ENCODE measurements around the gene RABGGTA.
"Not testable (repeated sequence)": the region's sequence is repeated elsewhere in the genome, so short reads cannot be mapped to it uniquely, and the experiment has no call there.

Gene RABGGTA

DNA sequence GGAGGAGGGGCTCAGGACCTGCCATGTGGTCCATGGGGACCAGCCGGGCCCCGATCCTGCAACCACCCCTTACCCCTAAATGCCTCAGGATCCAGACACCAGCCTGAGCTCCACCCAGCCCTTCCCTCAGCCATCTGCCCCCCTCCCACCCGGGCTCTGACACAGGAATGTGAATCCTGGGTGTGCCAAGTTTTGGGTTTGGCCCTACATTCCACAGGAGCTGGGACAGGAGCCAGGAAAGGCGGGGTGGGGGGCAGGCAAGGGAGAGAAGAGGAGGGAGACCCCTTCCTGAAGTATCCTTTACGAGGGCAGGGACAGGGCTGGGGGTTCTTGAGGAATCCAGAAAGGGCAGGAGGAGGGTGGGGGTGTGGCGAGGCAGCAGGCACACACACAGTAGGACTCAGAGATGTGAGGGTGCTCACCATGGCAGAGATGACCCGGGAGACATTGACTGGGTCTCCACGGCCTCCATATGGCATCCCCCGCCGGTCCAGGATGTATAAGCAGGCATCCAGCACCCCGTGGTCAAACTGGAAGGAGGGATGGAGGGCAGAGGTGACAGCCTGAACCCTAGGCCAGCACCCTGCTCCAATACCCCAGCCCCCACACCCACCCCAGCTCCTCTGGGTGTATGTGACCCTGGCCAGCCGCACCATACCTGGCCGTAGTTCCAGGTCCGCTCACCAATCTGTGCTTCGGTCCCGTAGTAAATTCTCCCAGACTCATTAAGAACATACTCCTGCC, 11.9 kb downstream of the RABGGTA start:
- DNase-seq, result no peak

DNA sequence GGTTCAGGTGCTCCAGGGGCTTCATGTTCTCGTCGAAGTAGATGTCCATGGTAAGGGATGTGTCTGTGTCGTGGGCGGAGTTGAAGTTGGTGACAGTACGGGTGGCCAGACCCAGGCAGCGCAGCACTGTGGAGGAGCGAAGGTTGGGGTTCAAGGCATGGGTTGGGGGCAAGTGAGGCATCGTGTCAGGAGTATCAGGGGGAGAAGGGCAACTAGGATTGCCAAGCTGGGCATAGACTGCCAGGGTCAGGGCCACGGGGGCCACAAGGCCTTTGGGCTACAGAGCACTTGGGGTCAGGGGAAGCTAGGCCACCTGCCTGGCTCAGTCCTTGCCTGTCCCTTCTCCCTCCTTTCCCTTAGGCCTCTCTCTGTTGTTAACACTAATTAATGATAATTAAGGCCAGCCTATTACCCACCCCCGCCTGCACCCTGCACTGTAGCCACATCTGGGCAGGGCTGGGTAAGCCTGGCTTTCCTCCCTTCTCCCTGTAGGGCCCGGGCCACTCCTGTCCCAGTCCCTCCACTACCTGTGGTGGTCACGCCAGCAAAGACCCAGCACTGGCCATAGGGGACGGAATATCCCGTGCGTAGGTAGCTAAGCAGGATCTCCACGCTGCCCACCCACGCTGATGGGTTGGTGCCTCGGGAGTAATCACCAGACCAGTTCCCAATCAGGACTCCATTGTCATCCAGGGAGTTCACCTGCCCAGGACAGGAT, 12.7 kb downstream of the RABGGTA start:
- no peak for DNase-seq

DNA sequence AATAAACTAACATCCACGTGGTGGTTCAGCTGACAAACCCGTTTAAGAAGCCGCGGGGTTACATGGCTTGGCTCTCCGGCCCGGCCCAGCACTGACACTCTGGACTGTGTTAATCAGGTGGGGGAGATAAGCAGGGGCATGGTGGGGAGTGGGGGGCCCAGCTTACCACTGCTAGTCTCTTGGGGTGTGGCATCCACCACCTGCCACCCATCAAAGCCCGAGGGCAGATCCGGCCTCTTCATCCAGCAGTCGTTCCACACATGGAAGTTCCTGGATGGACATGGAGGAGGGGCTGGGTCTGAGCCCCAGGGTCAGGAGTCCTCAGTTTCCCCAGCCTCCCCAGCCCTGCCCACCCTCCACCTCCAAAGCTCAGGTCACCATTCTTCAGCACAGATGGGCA, 13.3 kb downstream of the RABGGTA start:
- DNase-seq, result no peak

DNA sequence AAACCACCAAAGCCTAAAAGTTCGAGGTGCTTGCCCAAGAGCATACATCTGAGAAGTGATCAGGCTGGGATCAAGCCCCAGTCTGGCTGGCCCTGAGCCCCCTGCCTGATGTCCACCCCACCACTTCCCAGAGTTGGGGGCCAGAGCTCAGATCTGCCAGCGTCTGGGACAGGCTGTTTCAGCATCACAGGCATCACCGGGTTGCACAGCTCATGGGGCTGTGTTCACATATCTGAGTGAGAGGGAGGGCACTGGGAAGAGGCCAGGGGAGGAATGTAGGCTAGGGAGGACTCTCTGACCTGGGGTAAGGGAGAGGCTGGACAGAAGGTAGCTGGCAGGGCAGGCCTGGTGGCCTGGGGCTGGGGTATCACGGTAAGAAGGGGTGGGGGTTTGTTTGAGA, 14.4 kb downstream of the RABGGTA start:
- no peak for DNase-seq

DNA sequence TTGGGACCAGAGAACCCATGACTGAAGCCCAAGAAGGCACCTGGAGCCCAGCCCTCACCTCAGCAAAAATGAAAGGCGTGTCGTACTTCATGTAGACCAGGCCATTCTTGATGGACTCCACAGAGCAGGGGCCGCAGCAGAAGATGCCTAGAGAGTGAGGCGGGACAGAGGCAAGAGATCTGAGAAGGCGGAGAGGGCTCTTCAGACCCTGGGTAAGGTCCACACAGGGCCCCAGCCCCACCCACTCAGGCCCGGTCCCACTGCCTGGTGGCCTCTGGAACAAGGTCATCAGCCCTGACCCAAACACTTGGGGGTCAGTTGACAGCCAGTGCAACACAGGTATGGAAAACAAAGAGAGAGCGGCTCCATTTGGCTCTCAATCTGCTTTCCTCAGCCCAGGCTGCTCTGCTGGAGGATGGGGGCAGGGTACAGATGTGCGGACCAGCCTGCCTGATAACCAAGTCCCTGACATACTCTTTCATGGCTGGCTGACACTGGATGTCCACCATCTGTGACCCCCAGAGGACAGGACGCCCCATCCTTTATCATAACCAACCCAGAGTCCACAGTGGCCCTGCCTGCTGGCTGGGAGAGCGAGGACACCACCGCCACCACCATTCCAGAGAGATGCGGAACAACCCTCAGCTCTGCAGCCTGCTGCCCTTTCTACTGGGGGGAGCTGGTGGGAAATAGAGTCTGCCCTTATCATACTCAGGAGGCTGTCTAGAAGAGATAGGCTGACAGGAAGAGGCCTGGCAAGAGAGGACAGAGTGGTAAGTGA, 15.3 kb downstream of the RABGGTA start:
- no peak for DNase-seq

DNA sequence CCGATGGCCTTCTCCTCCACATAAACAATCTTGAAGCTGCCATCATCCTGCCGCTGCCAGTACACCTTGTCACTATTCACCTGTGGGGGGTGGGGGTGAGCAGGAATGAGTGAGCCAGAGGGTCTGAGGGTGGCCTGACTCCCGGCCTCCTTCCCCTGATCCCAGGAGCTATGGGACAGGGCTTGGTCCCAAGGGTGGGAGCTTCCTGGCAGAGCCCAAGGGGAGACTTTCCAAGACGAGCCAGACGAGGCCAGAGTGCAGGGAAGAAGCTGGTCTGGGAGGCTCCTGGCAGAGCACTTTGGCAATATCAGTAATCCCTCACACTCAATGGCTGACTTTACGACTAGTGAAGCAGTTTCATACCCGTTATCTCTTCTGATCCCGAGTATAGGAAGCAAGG, 16.0 kb downstream of the RABGGTA start:
- no peak for DNase-seq

DNA sequence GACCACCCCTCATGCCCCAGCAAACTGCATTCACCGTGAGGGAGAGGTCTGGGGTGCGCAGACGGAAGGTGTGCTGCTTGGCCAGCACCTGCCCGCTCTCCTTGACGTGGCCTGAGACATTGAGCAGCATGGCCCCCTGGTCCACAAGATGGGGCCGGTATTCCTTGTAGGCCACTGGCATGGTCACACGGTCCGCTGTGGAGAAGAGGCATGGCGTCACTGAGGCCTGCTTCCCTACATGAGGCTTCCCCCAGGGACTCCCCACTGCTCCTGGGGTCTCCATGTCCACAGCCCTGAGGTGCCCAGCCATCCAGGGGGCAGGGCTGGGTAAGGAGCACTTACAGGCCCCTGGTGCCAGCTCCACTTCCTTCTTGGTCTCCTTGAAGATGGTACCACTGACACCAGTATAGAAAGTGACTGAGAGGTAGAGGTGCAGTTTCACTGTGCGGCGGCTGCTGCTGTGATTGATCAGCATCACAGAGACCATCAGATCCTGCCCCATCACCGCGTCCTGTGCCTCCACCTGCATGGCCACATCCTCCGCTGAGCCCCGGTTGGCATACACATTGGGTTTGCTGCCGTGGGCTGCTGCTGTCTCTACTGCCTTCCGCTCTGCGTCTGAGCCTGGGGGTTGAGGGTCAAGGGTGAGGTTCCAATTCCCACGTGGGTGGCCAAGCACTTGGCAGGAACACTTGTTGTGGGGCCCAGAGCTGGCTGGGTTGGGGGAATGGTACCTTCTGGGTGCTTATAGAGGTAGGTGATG, 16.6 kb downstream of the RABGGTA start:
- DNase-seq, result no peak

DNA sequence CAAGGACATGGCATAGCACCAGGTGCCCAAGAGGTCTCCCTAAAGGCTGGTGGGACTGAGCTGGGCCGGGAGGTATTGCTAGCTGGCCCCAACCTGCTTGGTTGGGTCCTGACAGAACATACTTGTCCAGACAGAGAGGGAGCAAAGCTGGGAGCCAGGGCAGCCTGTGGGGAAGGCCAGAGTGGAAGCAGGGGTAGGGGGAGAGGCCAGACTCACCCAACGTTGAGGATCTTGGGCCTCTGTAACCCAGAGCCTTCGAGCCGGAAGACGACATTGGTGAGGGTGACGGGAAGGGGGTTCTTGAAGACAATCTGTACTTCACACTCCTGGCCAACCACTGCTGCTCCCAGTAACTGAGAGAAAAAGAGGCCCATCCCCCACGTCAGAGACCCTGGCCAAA, 17.5 kb downstream of the RABGGTA start:
- DNase-seq, result no peak

DNA sequence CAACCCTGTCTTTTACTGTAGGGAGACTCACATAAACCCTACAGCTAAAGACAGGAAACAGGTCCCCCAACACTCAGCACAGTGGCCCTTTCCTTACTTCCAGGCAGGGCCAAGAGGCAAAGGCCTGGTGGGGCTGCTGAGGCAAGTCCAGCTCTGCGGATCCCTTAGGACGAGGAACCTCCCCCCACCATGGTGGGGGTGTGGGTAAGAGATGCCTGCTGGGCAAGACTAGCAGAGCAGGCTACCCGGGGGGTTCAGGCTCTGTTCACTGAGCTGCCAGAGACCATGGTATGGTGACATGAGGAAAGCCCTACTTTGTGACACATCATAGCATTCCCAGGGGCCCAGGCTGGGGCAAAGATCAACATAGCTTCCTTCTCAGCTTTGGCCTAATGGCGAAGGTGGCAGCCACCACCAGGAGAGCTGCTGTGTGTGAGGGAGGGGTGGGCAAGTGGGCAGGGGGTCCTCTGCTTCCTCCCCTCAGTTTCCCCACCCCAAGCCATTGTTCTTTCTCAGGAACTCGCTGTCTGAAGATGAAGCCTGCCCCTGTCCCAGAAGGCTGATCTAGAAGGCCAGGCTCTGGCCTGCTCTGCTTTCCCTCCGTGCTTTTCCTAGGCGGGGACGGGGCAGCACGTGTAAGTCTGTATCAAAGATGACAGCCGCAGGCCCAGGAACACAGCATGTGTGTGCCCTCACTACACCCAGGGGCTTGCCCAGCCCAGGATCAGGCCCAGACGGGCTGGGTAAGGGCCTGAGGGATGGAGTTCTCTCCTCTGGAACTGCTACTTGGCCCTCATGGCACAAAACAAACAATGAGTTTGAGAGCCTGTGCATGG, 18.9 kb downstream of the RABGGTA start:
- DNase-seq, result no peak

DNA sequence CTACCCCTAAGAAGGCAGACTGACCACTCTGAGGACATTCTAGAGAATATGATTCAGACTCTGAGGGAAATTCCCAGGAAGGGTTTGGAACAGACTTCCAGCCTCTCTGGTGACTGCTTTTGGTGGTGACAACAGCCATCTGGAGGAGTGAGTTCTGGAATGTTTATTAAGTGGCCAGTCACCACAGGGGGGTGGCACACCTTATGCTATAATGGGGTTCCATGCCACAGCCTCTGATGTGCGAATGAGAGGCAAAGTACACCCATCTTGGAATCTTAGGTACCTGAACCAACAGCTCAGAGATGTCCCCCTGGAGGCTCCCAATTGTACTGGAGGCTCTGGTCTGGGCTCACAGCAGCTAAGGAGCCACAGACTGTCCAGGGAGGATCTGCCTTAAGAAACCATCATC, 19.5 kb downstream of the RABGGTA start:
- DNase-seq, result no peak

DNA sequence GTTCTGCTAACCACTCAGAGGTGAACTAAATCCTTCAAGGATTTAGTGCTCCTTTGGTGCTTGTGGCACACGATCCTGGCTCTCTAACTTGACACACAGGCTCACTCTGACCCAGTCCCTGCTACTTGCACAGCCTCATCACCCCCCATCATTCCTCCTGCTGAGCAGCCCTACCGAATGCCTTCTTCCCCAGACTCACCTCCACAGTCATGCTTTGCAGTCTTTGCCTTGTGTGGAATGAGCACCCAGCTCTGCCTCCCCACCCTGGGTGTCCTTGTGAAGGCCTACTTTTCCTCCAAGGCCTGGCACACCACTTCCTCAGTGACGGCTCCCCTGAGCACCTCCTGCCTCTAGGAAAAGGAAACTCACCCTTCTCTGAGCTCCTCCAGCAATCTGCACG, 21.0 kb downstream of the RABGGTA start:
- no peak for DNase-seq

DNA sequence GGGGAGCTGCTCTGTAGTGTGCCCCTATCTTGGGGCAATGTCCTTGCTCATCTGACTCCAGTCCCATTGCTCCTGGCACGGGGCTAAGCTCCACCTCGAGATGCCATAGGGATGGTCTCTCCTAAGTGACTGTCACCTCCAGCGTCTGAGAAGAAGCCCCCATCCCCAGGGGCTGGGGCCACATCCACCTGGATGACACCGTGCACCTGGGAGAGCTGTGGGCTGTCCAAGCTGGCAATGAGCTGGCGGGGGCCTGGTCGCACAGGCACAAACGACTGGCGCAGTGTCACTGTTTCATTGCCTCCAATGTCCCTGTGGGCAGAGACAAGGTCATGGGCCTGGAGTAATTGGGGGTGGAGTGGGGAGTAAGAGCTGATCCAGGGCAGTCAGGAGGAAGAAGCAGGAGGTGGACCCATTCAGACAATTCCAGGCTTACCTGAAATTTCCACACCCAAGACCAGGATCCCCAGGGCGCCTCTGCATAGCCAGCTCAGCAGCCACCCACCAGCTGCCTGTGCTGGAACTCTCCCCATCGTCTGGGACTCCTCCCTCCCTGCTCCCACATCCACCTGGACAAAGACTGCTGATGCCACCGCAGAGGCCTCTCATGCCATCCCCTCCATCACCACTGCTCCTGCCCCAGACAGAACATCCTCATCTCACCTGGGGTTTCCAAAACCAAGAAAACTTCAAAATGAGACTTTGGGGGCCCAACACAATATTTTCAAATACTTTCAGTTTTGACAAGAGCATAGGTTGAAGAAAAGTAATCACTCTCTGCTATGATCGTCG, 22.0 kb downstream of the RABGGTA start:
- DNase-seq, result no peak

DNA sequence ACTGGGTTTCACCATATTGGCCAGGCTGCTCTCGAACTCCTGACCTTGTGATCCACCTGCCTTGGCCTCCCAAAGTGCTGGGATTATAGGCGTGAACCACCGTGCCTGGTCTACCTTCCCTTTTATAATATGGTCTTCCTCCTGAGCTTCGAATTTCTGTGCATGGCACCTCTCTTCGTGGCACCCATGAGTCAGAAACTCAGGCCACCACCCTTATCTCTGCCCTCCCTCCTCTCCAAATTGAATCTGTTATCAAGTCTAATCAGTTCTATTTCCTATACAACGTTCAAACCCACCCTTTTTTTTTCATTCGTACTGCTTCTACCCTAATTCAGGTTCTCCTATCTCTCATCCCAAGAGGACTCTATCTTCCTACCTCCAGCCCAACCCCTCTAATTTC, 24.0 kb downstream of the RABGGTA start:
- DNase-seq, result no peak

DNA sequence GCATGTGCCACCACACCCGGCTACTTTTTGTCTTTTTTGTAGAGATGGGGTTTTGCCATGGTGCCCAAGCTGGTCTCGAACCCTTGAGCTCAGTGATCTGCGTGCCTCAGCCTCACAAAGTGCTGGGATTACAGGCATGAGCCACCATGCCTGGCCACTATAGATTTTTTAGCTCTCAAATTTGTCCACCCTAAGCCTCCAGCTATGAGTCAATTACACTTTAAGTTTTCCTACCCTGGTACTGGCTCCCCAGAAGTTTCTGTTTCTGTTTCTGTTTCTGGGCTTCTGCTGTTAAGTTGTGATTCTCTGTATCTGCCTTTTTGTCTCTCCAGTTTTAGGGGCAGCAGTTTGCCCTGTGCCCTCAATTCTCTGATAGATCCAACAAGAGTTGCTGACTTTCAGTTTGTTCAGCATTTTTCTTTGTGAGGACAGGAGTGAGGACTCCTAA, 24.6 kb downstream of the RABGGTA start:
- no peak for DNase-seq

DNA sequence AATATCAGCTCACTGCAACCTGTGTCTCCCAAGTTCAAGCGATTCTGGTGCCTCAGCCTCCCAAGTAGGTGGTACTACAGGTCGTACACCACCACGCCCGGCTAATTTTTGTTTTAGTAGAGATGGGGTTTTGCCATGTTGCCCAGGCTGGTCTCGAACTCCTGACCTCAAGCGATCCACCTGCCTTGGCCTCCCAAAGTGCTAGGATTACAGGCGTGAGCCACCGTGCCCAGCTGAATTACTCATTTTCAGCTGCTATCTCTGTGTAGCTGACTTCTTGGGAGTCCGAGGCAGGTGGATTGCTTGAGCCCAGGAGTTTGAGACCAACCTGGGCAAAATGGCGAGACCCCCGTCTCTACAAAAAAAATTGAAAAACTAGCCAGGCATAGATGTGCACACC, 26.0 kb downstream of the RABGGTA start:
- not testable (repeated sequence) for DNase-seq

DNA sequence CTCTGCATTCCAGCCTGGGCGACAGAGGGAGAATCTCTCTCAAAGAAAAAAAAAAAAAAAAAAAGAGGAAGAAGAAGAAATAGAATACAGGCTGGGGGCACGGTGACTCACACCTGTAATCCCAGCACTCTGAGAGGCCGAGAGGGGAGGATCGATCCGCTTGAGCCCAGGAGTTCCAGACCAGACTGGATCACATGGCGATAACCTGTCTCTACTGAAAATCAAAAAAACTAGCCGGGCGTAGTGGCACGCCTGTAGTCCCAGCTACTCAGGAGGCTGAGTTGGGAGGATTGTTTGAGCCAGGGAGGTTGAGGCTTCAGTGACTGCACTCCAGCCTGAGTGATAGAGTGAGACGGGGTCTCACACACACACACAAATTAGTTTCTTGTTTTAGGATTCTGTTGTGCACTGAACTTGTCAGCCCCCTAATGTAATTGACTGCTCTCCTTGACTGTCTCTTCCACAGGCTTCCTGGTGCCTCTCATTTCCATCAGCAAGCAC, 28.0 kb downstream of the RABGGTA start:
- no peak for DNase-seq

DNA sequence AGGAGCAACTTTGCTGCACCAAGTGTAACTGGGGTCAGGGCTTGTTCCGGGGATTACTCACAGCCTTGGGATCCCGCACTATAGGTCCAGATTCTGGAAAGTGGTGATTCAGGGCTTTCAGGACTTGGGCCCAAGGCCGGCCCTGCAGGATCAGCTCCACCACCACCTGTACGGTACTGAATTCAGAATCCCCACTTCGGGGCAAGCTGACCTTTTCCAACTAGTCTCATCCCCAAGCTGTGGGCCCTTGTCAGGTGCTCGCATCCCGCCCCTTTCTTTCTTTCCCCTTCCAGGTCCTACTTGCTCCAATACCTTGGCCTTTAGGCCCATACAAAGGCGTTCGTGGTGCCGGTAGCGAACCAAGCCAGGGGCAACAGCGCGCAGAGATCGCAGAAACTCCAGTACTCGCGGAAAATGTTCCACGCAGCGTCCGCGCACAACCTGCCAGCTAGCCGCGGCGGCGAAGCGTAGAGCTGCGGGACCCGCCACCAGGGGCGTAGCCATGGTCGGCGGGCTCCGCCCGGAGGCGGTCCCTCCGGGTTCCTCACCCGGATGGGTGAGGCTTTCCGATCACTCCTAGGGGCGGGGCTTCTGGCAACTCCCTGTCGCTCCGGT, 29.5 kb downstream of the RABGGTA start:
- DNase-seq, result peak; percentile 79

DNA sequence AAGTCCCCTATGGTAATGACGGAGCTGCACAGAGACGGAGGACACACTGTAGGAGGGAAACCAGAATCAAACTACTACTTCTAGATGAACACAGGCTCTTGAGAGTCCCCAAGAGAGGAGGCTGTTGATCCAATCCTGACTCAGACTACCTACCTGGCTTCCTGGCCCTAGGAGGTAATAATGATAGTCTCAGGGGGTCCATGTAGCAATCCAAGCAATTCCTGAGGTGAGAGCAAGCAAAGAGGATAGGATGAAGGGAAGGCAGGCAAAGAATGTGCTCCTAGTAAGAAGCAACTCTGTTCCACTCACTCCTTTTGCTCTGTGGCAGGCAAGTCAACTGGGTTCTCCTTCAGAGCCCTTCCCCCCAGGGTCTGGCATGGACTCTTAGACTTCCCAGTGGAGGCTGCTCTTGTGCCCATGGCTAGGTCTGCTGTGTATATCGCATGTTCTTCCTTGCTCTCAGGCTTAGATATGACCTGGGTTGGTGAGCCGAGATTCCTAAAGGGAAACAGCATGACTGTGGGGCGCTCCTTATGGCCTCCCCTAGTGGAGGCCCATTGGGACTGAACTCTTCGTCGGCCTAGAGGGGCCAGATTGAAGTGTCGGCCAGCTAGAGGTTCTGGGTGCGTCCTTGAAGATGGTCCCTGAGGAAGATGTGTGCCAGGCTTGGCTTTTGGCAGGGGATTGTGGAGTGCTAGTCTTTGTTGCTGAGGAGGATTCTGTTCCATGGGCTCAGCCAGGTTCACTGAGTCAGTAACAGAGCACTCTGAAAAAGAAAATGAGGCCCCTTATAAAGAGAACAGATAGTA, 31.1 kb downstream of the RABGGTA start:
- no peak for DNase-seq

DNA sequence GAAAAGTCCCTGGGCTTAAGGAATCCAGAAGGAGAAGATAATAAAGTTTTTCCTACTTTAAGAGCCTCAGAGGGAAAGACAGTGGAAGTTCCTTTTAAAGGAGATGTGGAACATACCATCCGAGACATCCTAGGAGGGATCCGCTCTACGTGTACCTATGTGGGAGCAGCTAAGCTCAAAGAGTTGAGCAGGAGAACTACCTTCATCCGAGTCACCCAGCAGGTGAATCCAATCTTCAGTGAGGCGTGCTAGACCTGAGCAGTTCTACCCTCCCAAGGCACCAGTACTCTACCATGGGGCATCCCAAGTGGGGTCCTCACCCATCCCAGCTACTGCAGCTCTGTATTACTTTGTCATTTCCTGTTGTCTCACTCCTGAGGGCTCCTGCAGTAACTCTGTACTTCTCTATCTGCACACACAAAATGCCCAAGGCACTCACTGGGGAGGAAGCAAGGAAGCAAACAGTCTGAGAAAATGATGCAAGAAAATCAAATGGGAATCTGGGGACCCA, 32.8 kb downstream of the RABGGTA start:
- no peak for DNase-seq

Data from 8988T (cell line).